HL-60/S4 treated with phorbol 12-myristate 13-acetate at 8.2 ng/mL for 4 days and 3 days (cell line): Measurements from ENCODE around the gene GPR42.
"Not testable (repeated sequence)": the region's sequence is repeated elsewhere in the genome, so short reads cannot be mapped to it uniquely, and the experiment has no call there.

Experiments used
- in situ Hi-C: fragments of 300-500 bp; cut with MboI; formaldehyde crosslinking; loops from 2 replicates; pipeline ENCODE4 v1.15.0; 2022; ENCODE audit warnings: low sequenced_read_pairs

The GPR42 gene

GRCh38 chr19:35362261-35363000, 8.4 kb upstream of the GPR42 start:
- in situ Hi-C loops: no loop called here

- in situ Hi-C loops: no loop called here
Measured at GRCh38 chr19:35363001-35363590, 7.8 kb upstream of the GPR42 start.

- in situ Hi-C loops: no loop called here
Measured at GRCh38 chr19:35363711-35364425, 7.0 kb upstream of the GPR42 start.

DNA sequence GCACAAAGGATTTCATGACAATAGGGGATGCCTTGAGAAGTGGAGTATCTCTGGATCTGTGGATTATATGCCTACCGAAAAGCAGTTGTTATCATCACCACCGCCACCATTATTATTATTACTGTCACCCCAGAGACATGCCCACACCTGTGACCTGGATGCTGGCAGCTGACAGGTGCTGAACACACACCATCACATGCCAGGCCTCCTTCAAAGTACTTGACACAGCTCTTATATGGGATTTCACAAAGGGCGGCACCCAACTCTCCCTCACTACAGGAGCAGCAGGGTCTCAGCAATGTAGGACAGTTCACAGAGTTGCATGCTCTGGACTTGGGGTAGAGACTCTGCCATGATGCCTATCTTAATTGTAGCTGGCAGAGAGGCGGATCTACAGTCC, 5.6 kb upstream of the GPR42 start:
- in situ Hi-C loops: no loop called here

GRCh38 chr19:35368378-35368777, 2.5 kb upstream of the GPR42 start:
- in situ Hi-C loops: no loop called here

GRCh38 chr19:35369522-35369921, 1.3 kb upstream of the GPR42 start:
- in situ Hi-C loops: no loop called here

DNA sequence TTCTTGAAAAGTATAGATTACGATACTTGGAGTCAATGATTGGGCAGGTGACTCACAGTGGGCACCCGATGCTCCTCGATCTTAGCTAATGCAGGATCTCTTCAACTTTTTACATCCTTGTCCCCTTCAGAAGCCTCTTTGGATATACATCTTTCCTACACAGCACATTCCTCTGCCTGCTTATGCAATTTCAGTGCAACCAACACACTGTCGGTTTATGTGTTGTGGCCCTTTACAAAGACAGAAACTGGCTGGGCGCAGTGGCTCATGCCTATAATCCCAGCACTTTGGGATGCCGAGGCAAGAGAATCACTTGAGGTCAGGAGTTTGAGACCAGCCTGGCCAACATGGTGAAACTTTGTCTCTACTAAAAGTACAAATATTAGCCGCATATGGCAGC, 2.6 kb downstream of the GPR42 start:
- in situ Hi-C loops: no loop called here

GRCh38 chr19:35374031-35374430, 3.2 kb downstream of the GPR42 start:
- in situ Hi-C loops: not testable (repeated sequence)

- in situ Hi-C loops: no loop called here
Measured at GRCh38 chr19:35375505-35376307, 4.8 kb downstream of the GPR42 start.

GRCh38 chr19:35377656-35378055, 6.8 kb downstream of the GPR42 start:
- in situ Hi-C loops: no loop called here

GRCh38 chr19:35378356-35378755, 7.5 kb downstream of the GPR42 start:
- in situ Hi-C loops: no loop called here

DNA sequence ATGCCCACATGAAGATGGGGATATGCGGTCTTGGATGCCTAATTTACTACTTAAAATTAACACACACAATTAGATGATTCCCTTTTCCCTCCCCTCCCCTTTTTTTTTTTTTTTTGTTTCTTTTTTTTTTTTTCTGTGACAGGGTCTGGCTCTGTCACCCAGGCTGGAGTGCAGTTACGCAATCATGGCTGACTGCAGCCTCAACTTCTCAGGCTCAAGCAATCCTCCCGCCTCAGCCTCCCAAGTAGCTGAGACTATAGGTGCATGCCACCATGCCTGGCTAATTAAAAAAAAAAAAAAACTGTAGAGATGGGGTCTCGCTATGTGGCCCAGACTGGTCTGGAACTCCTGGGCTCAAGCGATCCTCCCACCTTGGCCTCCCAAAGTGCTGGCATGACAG, 8.7 kb downstream of the GPR42 start:
- in situ Hi-C loops: not testable (repeated sequence)

DNA sequence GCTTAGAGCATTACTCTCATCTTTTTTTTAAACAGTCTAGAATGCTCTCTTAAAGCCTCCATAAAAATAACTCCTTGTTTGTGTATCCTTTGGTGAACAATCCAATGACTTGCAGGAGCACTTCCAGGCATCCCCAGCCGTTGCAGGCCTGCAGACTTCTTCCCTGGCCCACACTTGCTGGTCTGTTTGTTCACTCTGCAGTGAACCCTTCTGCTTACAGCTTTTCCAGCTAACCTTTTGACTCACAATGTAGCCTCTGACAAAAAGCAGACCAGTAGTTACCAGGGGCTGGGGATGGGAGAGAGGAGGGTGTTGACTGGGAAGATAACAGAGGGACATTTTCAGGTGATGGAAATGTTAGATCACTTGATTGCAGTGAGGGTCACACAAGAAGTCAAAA, 9.1 kb downstream of the GPR42 start:
- in situ Hi-C loops: no loop called here

- in situ Hi-C loops: no loop called here
Measured at GRCh38 chr19:35380450-35381124, 9.7 kb downstream of the GPR42 start.

DNA sequence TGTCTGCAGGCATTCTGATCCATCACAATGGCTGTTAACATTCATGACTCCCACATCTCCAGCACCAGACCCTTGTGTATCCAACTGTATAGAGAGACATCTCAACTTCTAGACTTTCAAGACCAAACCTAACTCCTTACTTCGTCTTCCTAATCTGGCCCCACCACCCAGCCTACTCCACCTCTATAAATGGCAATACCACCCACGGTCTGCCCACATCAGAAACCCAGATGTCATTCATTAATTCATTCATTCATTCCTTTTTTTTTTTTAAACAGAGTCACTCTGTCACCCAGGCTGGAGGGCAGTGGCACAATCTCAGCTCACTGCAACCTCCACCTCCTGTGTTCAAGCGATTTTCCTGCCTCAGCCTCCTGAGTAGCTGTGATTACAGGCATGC, 10.4 kb downstream of the GPR42 start:
- in situ Hi-C loops: no loop called here

GRCh38 chr19:35381926-35382325, 11.1 kb downstream of the GPR42 start:
- in situ Hi-C loops: no loop called here

GRCh38 chr19:35383536-35383935, 12.7 kb downstream of the GPR42 start:
- in situ Hi-C loops: no loop called here

DNA sequence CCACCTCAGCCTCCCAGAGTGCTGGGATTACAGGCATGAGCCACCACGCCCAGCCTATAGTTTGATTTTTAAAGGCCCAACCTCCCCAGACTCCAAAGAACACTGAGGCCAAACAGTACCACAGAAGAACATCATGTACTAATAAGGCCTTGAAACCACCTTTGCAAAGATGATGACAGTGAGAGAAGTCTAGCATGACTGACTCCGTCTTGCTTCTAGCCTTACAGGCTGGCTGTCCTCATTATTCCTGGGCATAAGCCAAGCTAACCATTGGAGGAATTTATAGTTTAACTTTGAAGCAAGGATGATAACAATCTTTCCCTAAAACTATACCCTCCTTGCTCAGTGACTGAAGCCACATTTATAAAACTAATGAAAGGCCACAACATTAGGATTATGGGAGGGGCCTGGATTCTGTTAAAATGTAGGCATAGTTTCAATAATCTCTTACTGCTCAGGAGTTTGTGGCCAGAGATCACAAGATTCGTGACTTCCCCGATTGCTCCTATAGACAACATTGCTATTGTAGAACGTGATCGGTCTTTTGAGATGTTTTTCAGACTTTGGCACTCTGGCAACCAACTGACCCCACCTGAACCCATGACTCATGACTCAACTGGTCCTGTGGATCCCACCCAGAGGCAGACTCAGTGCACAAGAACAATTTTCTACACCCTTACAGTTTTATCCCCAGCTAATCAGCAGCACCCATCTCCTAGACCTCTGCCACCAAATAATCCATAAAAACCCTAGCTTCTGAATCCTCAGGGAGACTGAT, 17.6 kb downstream of the GPR42 start:
- in situ Hi-C loops: no loop called here

DNA sequence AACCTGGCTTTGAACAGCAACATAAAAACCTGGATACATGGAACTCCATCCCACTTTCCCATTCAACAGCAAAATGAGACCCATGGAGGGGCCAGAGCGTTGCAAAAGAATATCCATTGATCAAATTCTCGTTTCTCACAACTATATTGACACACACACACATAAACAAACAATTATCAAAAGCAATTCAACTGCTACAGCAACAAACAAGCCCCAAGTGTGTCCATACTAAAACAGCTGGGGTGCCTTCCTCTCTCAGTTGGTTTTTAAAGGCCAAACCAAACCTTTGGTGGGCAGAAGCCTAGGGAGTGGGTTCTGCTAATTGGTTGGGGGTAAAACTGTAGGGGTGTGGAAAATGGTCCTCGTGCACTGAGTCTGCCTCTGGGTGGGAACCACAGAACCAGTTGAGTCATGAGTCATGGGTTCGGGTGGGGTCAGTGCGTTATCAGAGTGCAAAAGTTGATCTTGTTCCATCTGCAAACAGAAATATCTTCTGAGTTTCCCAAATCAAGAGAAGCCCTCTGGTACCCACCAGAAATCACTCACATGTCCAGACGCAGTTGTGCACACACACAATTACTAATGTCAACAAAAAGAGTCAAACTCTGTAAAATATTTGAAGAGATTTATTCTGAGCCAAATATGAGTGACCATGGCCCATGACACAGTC, 18.5 kb downstream of the GPR42 start:
- in situ Hi-C loops: no loop called here
